Measurements from ENCODE around the gene MRPL36. TPM values are rescaled to one million over a fixed set of nuclear protein-coding genes. Genes with fewer than 3 reads are reported as not detected.

MRPL36 gene
- total RNA-seq, 1 experiment from 2014 or later, result 116 TPM

- no peak overlapping the region for H3K4me3 ChIP-seq (ENCODE audit: low read length)
- POLR2A ChIA-PET (ENCODE audit: unreplicated experiment), result no interaction called here
- H3K4me2 ChIP-seq (ENCODE audit: low read length), result no peak overlapping the region
- H2AFZ ChIP-seq (ENCODE audit: low read length), result no peak overlapping the region
- no peaks in the 10 kb centered on the region for H3K9me2 ChIP-seq (replicated peaks; ENCODE audit: low read length)
- no peak overlapping the region for H3K27ac ChIP-seq (ENCODE audit: low read length)
- intact Hi-C loops (cut with micrococcal nuclease), result no loop called here
- H3K36me3 ChIP-seq (ENCODE audit: low read depth, low read length), result no peaks in the 10 kb centered on the region
- H3K79me2 ChIP-seq (ENCODE audit: low read length), result no peaks in the 10 kb centered on the region
- no peaks in the 10 kb centered on the region for H3K4me1 ChIP-seq (ENCODE audit: insufficient read depth, low read length)
- BruUV-seq (replicated peaks), result no TSS peak
- ATAC-seq (no peak), DNase-seq (no peak)
- no peaks in the 10 kb centered on the region for H4K20me1 ChIP-seq (ENCODE audit: low read length)
- H3K9ac ChIP-seq (ENCODE audit: low read length), result no peak overlapping the region
- no peaks in the 10 kb centered on the region for H3F3A ChIP-seq (ENCODE audit: low read length, unreplicated experiment)
- H3K27me3 ChIP-seq (ENCODE audit: low read length), result peaks cover 4% of the 10 kb centered on the region
- no peaks in the 10 kb centered on the region for H3K9me3 ChIP-seq (ENCODE audit: low read length)
- CTCF ChIA-PET, result no interaction called here
- TF ChIP-seq CTCF (conservative IDR thresholded peaks at IDR 0.05; ENCODE audit: low read depth, low read length) (no peak), EZH2 (IDR thresholded peaks at IDR 0.05; ENCODE audit: low read length, unreplicated experiment) (no peak), EZH2phosphoT487 (IDR thresholded peaks at IDR 0.05; ENCODE audit: borderline replicate concordance, low read length) (no peak)
These were observed 32.2 kb upstream of the MRPL36 start for GRCh38 chr5:1831677-1832313.

GRCh38 chr5:1831257-1831656 is 31.6 kb upstream of the MRPL36 start:
- DNase-seq (no peak), ATAC-seq (no peak)
- CTCF ChIA-PET, result no interaction called here
- Histone ChIP-seq H3K9me2 (replicated peaks; ENCODE audit: low read length) (no peaks in the 10 kb centered on the region), H3K27me3 (ENCODE audit: low read length) (peaks cover 4% of the 10 kb centered on the region), H3K36me3 (ENCODE audit: low read depth, low read length) (no peaks in the 10 kb centered on the region), H3K27ac (ENCODE audit: low read length) (no peak overlapping the region), H3K79me2 (ENCODE audit: low read length) (no peaks in the 10 kb centered on the region), H3K4me1 (ENCODE audit: insufficient read depth, low read length) (no peaks in the 10 kb centered on the region), H3K9ac (ENCODE audit: low read length) (no peak overlapping the region), H2AFZ (ENCODE audit: low read length) (no peak overlapping the region), H3K4me3 (ENCODE audit: low read length) (no peak overlapping the region), H3K4me2 (ENCODE audit: low read length) (no peak overlapping the region), H3K9me3 (ENCODE audit: low read length) (no peaks in the 10 kb centered on the region), H4K20me1 (ENCODE audit: low read length) (no peaks in the 10 kb centered on the region), H3F3A (ENCODE audit: low read length, unreplicated experiment) (no peaks in the 10 kb centered on the region)
- TF ChIP-seq EZH2 (IDR thresholded peaks at IDR 0.05; ENCODE audit: low read length, unreplicated experiment) (no peak), EZH2phosphoT487 (IDR thresholded peaks at IDR 0.05; ENCODE audit: borderline replicate concordance, low read length) (no peak), CTCF (conservative IDR thresholded peaks at IDR 0.05; ENCODE audit: low read depth, low read length) (no peak)
- BruUV-seq (replicated peaks), result no TSS peak
- intact Hi-C loops (cut with micrococcal nuclease), result no loop called here
- POLR2A ChIA-PET (ENCODE audit: unreplicated experiment), result interaction anchor here (0.7 kb wide), 1 partner anchor 40 kb away, joined by 4 read pairs; no protein-coding TSS in a partner anchor

- Histone ChIP-seq H3F3A (ENCODE audit: low read length, unreplicated experiment) (no peaks in the 10 kb centered on the region), H4K20me1 (ENCODE audit: low read length) (no peaks in the 10 kb centered on the region), H3K9me2 (replicated peaks; ENCODE audit: low read length) (no peaks in the 10 kb centered on the region), H3K9me3 (ENCODE audit: low read length) (no peaks in the 10 kb centered on the region), H3K4me1 (ENCODE audit: insufficient read depth, low read length) (no peaks in the 10 kb centered on the region), H3K27ac (ENCODE audit: low read length) (no peak overlapping the region), H3K79me2 (ENCODE audit: low read length) (no peaks in the 10 kb centered on the region), H3K4me3 (ENCODE audit: low read length) (no peak overlapping the region), H3K36me3 (ENCODE audit: low read depth, low read length) (no peaks in the 10 kb centered on the region), H3K27me3 (ENCODE audit: low read length) (no peaks in the 10 kb centered on the region; the same call in none of the 2 replicates), H2AFZ (ENCODE audit: low read length) (no peak overlapping the region), H3K4me2 (ENCODE audit: low read length) (no peak overlapping the region), H3K9ac (ENCODE audit: low read length) (no peak overlapping the region)
- ChIA-PET CTCF (no interaction called here), POLR2A (ENCODE audit: unreplicated experiment) (interaction anchor here (0.7 kb wide), 1 partner anchor 40 kb away, joined by 4 read pairs; no protein-coding TSS in a partner anchor)
- no peak for TF ChIP-seq CTCF (conservative IDR thresholded peaks at IDR 0.05; ENCODE audit: low read depth, low read length)
- intact Hi-C loops (cut with micrococcal nuclease), result no loop called here
- no peak for ATAC-seq
- BruUV-seq (replicated peaks), result no TSS peak
- DNase-seq, result no peak
These were observed 31.1 kb upstream of the MRPL36 start for GRCh38 chr5:1830571-1831228.
